Cerebellar cortex (tissue), 1 donor: ENCODE results near the gene CPNE1.

Source experiments
- DNase-seq: peaks from one replicate; pipeline ENCODE4 v3.0.0-alpha.2; 2015; ENCODE audit warnings: low spot score

CPNE1 gene

GRCh38 chr20:35653893-35654292 lies 10.8 kb downstream of the CPNE1 start:
- DNase-seq: no peak

- DNase-seq: no peak
Observed at GRCh38 chr20:35653430-35653734, 11.3 kb downstream of the CPNE1 start.

GRCh38 chr20:35652641-35653429 lies 11.9 kb downstream of the CPNE1 start:
- DNase-seq: no peak

GRCh38 chr20:35651958-35652357 lies 12.7 kb downstream of the CPNE1 start:
- DNase-seq: no peak

GRCh38 chr20:35650632-35651031 lies 14.1 kb downstream of the CPNE1 start:
- no peak for DNase-seq

- DNase-seq: peak; percentile 46
Observed at GRCh38 chr20:35648836-35649235, 15.9 kb downstream of the CPNE1 start.

GRCh38 chr20:35644806-35645205 lies 19.9 kb downstream of the CPNE1 start:
- no peak for DNase-seq

- DNase-seq: no peak
Observed at GRCh38 chr20:35643045-35643444, 21.7 kb downstream of the CPNE1 start.

GRCh38 chr20:35641743-35642142 lies 23.0 kb downstream of the CPNE1 start:
- DNase-seq: no peak

- no peak for DNase-seq
Observed at GRCh38 chr20:35640724-35641123, 24.0 kb downstream of the CPNE1 start.

GRCh38 chr20:35638751-35639150 lies 25.9 kb downstream of the CPNE1 start:
- no peak for DNase-seq

GRCh38 chr20:35637276-35637675 lies 27.4 kb downstream of the CPNE1 start:
- no peak for DNase-seq

GRCh38 chr20:35636095-35636494 lies 28.6 kb downstream of the CPNE1 start:
- DNase-seq: no peak

GRCh38 chr20:35635652-35636051 lies 29.0 kb downstream of the CPNE1 start:
- no peak for DNase-seq

GRCh38 chr20:35632539-35633115 lies 32.1 kb downstream of the CPNE1 start:
- DNase-seq: no peak

GRCh38 chr20:35630636-35631035 lies 34.1 kb downstream of the CPNE1 start:
- no peak for DNase-seq

- DNase-seq: no peak
Observed at GRCh38 chr20:35629427-35630145, 35.1 kb downstream of the CPNE1 start.

GRCh38 chr20:35627121-35627520 lies 37.6 kb downstream of the CPNE1 start:
- DNase-seq: no peak

GRCh38 chr20:35626386-35627001 lies 38.2 kb downstream of the CPNE1 start:
- no peak for DNase-seq

- no peak for DNase-seq
Observed at GRCh38 chr20:35625584-35626385, 38.9 kb downstream of the CPNE1 start.

- DNase-seq: peak; percentile 31
Observed at GRCh38 chr20:35621560-35621946, 43.1 kb downstream of the CPNE1 start.
